ENCODE results near the gene GPR176. TPM values are rescaled to one million over a fixed set of nuclear protein-coding genes. Genes with fewer than 3 reads are reported as not detected.

The GPR176 gene
- total RNA-seq, 2 donors from 2014 or later, result 43.0 to 88.0 TPM

DNA sequence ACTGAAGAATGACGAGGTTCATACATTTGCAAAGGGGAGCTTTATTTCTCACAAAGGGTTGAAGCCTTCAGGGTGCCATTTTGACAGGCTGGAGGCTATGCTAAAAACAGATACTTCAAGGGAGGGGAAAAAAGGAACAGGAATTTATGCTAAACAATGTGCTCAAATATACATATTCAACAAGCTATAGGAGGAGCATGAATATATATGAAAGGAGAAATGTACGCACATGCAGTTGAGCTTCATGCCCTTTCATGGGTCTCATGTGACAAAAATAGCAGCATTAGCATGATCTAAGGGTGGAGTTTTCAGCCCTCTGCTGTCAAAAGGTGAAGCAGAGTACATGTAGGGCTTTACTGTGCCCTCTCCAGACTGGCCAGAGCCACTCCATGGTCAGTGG is 93.1 kb downstream of the GPR176 start:
- Histone ChIP-seq H3K4me1 (ENCODE audit: control insufficient read depth in 1 of 2, low read depth in 2 of 2) (peaks cover 0 to 7% of the 10 kb centered on the region in 2 donors), H3K27me3 (replicated peaks; ENCODE audit: insufficient read depth) (no peaks in the 10 kb centered on the region), H3K9me3 (no peaks in the 10 kb centered on the region), H3K27ac (no peak overlapping the region), H3K4me3 (no peak overlapping the region), H3K36me3 (no peaks in the 10 kb centered on the region)
- ATAC-seq (ENCODE audit: insufficient number of reproducible peaks, low FRiP score, low read depth), result no peak
- no peak for DNase-seq (ENCODE audit: low spot score)
- TF ChIP-seq, protein P1, sequence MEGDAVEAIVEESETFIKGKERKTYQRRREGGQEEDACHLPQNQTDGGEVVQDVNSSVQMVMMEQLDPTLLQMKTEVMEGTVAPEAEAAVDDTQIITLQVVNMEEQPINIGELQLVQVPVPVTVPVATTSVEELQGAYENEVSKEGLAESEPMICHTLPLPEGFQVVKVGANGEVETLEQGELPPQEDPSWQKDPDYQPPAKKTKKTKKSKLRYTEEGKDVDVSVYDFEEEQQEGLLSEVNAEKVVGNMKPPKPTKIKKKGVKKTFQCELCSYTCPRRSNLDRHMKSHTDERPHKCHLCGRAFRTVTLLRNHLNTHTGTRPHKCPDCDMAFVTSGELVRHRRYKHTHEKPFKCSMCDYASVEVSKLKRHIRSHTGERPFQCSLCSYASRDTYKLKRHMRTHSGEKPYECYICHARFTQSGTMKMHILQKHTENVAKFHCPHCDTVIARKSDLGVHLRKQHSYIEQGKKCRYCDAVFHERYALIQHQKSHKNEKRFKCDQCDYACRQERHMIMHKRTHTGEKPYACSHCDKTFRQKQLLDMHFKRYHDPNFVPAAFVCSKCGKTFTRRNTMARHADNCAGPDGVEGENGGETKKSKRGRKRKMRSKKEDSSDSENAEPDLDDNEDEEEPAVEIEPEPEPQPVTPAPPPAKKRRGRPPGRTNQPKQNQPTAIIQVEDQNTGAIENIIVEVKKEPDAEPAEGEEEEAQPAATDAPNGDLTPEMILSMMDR (IDR thresholded peaks at IDR 0.05), result no peak

DNA sequence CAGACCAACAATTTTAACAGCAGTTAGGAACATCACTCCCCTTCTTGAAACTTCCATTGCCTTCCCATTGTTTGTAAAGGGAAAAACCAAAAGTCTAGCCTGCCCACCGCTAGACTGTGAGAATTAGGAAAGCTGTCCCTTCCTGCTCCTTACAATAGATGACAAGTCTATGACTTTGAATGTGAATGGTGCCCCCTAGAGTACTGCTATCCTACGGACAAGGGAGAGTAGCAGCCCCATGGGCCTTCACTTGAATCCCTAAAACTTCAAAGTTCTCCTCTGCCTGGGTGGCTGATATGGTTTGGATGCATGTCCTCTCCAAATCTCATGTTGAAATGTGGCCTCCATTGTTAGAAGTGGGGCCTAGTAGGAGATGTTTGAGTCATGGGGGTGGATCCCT is 96.4 kb downstream of the GPR176 start:
- Histone ChIP-seq H3K27ac (no peak overlapping the region), H3K4me1 (ENCODE audit: control insufficient read depth in 1 of 2, low read depth in 2 of 2) (peaks cover 0 to 7% of the 10 kb centered on the region in 2 donors), H3K4me3 (no peak overlapping the region), H3K9me3 (no peaks in the 10 kb centered on the region), H3K36me3 (no peaks in the 10 kb centered on the region), H3K27me3 (replicated peaks; ENCODE audit: insufficient read depth) (no peaks in the 10 kb centered on the region)
- ATAC-seq (ENCODE audit: insufficient number of reproducible peaks, low FRiP score, low read depth), result no peak
- TF ChIP-seq, protein P1 (IDR thresholded peaks at IDR 0.05), result no peak
- DNase-seq (ENCODE audit: low spot score), result no peak

DNA sequence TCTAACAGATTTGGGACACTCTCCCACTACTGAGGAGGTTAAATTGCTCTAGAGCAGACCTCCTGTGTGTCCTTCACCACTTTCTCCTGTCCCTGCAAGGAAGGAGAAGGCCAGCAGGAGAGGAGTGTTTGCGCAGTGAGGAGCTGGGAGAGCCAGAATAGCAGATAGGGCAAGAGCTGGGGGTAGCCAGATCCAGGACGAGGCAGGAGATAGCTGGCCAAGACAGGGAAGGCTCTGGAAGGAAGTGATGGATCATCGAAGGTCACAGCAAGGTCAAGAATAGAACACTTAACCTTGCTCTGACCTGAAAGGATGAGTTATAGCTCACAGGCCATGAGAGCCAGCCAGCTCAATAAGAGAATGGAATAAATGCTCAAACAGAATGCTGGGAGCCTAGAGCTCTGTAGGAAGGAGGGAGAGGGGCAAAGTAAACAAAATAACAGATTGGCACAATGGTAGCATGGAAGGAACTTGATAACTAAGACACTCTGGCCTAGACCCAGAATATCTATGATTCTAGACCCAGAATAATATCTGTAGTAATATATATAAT is 99.9 kb downstream of the GPR176 start:
- TF ChIP-seq, protein P1 (IDR thresholded peaks at IDR 0.05), result no peak
- no peaks in the 10 kb centered on the region for H3K27me3 ChIP-seq (replicated peaks; ENCODE audit: insufficient read depth)
- DNase-seq (ENCODE audit: low spot score) (no peak), ATAC-seq (ENCODE audit: insufficient number of reproducible peaks, low FRiP score, low read depth) (no peak)
- no peak overlapping the region for H3K4me3 ChIP-seq
- no peaks in the 10 kb centered on the region for H3K36me3 ChIP-seq
- peaks cover 0 to 9% of the 10 kb centered on the region in 2 donors for H3K4me1 ChIP-seq (ENCODE audit: control insufficient read depth in 1 of 2, low read depth in 2 of 2)
- no peak overlapping the region for H3K27ac ChIP-seq
- H3K9me3 ChIP-seq, result no peaks in the 10 kb centered on the region

DNA sequence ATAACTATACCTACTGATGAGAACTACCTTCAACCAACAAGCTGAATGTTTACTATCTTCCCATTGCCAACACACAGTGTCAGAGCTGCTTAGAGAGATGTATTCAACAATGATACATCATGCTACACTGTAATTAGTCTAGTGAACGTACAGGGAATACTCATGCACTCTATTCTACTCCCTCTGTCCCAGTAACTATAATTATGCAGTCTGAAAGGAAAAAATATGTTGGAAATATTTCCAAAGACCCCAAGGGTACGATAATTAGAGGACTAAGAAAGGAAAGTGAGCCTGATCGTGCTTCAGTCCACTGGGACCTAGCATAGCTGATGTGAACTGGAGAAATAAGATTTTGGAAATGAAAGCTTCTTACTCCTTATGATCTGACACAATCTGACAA is 100.5 kb downstream of the GPR176 start:
- Histone ChIP-seq H3K4me3 (no peak overlapping the region), H3K36me3 (no peaks in the 10 kb centered on the region), H3K4me1 (ENCODE audit: control insufficient read depth in 1 of 2, low read depth in 2 of 2) (peaks cover 0 to 9% of the 10 kb centered on the region in 2 donors), H3K9me3 (no peaks in the 10 kb centered on the region), H3K27me3 (replicated peaks; ENCODE audit: insufficient read depth) (no peaks in the 10 kb centered on the region), H3K27ac (no peak overlapping the region)
- no peak for ATAC-seq (ENCODE audit: insufficient number of reproducible peaks, low FRiP score, low read depth)
- TF ChIP-seq, protein P1 (IDR thresholded peaks at IDR 0.05), result no peak
- DNase-seq (ENCODE audit: low spot score), result no peak

DNA sequence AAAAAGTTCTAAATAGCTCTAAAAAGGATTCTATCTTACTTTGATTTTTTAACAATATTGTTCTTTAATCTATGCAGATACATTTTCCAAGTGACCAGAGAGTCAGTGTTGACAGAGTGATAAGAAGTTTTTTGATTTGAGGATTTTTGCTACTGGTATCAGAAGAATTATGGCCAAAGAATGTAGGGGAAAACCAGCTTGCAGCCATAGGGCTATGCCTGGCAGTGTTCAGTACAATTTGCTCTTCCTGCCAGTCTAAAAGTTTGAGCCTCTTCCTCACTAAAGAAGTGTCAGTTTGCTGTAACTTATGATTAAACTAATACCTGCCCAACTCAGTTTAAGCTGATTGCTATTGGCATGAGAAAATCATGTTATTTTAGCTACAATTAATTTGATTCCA is 102.2 kb downstream of the GPR176 start:
- H3K4me1 ChIP-seq (ENCODE audit: control insufficient read depth in 1 of 2, low read depth in 2 of 2), result peaks cover 0 to 9% of the 10 kb centered on the region in 2 donors
- DNase-seq (ENCODE audit: low spot score), result no peak
- no peak for ATAC-seq (ENCODE audit: insufficient number of reproducible peaks, low FRiP score, low read depth)

More for the DNA sequence above, 102.2 kb downstream of the GPR176 start:
- Histone ChIP-seq H3K27me3 (replicated peaks; ENCODE audit: insufficient read depth) (no peaks in the 10 kb centered on the region), H3K4me3 (no peak overlapping the region), H3K27ac (no peak overlapping the region), H3K9me3 (no peaks in the 10 kb centered on the region), H3K36me3 (no peaks in the 10 kb centered on the region)
- TF ChIP-seq, protein P1 (IDR thresholded peaks at IDR 0.05), result no peak

Data from thoracic aorta (tissue), 2 donors.